Effector memory CD8-positive, alpha-beta T cell (primary cell): Measurements from ENCODE around the gene TRIM63.

Source experiments
- ATAC-seq: fragments of 150-1000 bp; cut with Tn5 transposase; replicated peaks from 2 replicates; pipeline ENCODE4 v1.10.0; 2021; ENCODE audit warnings: mild to moderate bottlenecking, moderate library complexity
- DNase-seq, 3 experiments: peaks; one replicate each; pipeline ENCODE4 v3.0.0; 2021
- H3K27ac Mint-ChIP-seq, 2 donors: one replicate each; pipeline ENCODE4 v1.8.0; 2022; ENCODE audit warnings: mild to moderate bottlenecking in 2 of 2, mixed read lengths in 2 of 2, moderate library complexity in 2 of 2
- H3K27me3 Mint-ChIP-seq, 2 donors: one replicate each; pipeline ENCODE4 v1.8.0; 2022; ENCODE audit warnings: mixed read lengths in 2 of 2
- H3K36me3 Mint-ChIP-seq: one replicate; pipeline ENCODE4 v1.8.0; 2022; ENCODE audit warnings: mild to moderate bottlenecking, moderate library complexity, mixed read lengths; ENCODE audit not compliant: insufficient read depth
- H3K4me1 Mint-ChIP-seq, 2 donors: one replicate each; pipeline ENCODE4 v1.8.0; 2022; ENCODE audit warnings: low read depth in 2 of 2, mixed read lengths in 2 of 2
- H3K4me3 Mint-ChIP-seq, 2 donors: one replicate each; pipeline ENCODE4 v1.8.0; 2022; ENCODE audit warnings: mild to moderate bottlenecking in 2 of 2, mixed read lengths in 2 of 2, moderate library complexity in 2 of 2
- H3K9me3 Mint-ChIP-seq, 2 donors: one replicate each; pipeline ENCODE4 v1.8.0; 2022; ENCODE audit warnings: mixed read lengths in 2 of 2

Gene TRIM63

DNA sequence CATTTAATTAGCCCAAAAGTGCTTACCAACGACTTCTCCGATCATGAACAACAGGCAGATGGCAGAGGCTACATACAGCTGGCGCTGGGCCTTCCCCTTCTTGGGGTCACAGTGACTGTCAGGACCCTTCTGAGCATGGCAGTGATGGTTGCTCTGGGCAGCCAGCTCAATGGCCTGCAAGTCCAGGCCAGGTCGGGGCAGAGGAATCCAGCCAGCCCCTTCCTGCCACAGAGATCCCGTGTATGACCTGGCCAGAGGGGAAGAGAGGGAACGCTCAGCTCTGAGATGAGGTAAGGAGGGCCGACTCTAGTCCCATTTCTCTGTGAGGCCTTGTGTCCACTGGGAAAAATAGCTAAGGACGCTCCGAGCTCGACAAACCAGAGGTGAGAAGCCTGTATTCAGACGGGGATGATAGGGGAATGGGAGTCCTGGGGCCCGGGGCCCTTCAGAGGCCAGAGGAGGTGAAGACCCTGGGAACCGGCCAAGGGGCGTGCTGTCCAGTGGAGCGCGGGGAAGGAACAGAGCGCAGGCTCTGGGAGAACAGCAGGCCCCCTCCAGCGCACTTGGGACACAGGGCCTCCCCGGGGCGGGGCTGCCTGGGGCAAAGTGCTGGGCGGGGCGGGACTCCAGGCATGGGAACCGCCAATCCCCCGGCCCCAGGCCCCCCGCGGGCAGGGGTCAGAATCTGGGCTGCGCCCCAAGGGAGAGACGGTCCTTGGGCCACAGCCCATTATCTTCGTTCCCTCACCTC lies 22.3 kb downstream of the TRIM63 start:
- DNase-seq (no peak), ATAC-seq (no peak)
- H3K27ac Mint-ChIP-seq: no peak overlapping the region
- H3K27me3 Mint-ChIP-seq: peaks cover 40 to 91% of the 10 kb centered on the region in 2 donors
- H3K36me3 Mint-ChIP-seq: no peaks in the 10 kb centered on the region
- H3K4me3 Mint-ChIP-seq: peak overlapping the region; percentile 6 to 19
- H3K4me1 Mint-ChIP-seq: peaks cover 2 to 3% of the 10 kb centered on the region in 2 donors
- H3K9me3 Mint-ChIP-seq: no peaks in the 10 kb centered on the region

GRCh38 chr1:26044414-26044813 lies 23.0 kb downstream of the TRIM63 start:
- ATAC-seq: no peak
- no peaks in the 10 kb centered on the region for H3K36me3 Mint-ChIP-seq
- no peaks in the 10 kb centered on the region for H3K9me3 Mint-ChIP-seq
- no peak overlapping the region for H3K4me3 Mint-ChIP-seq
- no peak overlapping the region for H3K27ac Mint-ChIP-seq
- no peak for DNase-seq
- H3K27me3 Mint-ChIP-seq: peaks cover 33 to 86% of the 10 kb centered on the region in 2 donors
- peaks cover 2 to 3% of the 10 kb centered on the region in 2 donors for H3K4me1 Mint-ChIP-seq

DNA sequence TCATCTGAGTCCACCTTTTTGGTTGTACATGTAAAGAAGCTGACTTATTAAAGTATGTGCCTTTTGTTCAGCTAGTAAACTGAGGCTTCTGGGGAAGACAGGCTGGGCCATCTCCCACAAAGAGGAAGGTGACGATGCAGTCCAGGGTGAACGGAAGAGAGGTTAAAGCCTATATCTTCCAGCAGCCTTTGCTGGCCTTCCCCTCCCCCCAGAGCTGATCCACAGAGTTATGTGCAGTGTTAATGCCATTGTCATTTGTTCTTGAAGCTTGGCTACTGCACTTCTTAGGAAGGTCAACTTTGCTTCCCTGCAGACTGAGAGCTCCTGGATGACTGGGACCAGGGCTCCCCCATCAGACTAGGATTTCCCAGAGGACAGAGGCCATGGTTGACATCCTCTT lies 23.7 kb downstream of the TRIM63 start:
- Mint-ChIP-seq H3K27ac (no peak overlapping the region), H3K4me1 (peaks cover 2 to 3% of the 10 kb centered on the region in 2 donors), H3K9me3 (no peaks in the 10 kb centered on the region), H3K27me3 (peaks cover 29 to 86% of the 10 kb centered on the region in 2 donors), H3K4me3 (no peak overlapping the region), H3K36me3 (no peaks in the 10 kb centered on the region)
- no peak for ATAC-seq
- DNase-seq: no peak

GRCh38 chr1:26041978-26042377 lies 25.5 kb downstream of the TRIM63 start:
- peaks cover 2 to 3% of the 10 kb centered on the region in 2 donors for H3K4me1 Mint-ChIP-seq
- ATAC-seq (no peak), DNase-seq (no peak)
- peaks cover 22 to 74% of the 10 kb centered on the region in 2 donors for H3K27me3 Mint-ChIP-seq
- H3K9me3 Mint-ChIP-seq: no peaks in the 10 kb centered on the region
- no peak overlapping the region for H3K27ac Mint-ChIP-seq
- no peak overlapping the region for H3K4me3 Mint-ChIP-seq
- no peaks in the 10 kb centered on the region for H3K36me3 Mint-ChIP-seq

DNA sequence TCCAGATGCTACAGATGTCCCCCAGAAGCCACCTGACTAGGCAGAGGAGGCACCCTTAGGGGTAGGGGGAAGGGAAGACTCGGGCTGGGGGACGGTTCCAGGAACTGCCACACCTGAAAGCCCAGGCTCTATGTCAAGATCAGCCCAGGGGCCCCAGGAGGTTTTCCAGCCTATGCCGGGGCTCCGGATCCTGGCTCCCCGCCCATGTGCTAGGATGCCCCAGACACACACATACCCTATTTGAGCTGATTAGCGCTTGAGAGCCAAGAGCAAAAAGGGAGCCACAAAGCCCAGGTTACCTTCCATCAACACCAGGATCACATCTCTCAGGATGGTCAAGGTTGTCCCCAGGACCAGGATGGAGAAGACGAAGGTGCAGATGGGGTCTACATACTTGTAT lies 26.0 kb downstream of the TRIM63 start:
- ATAC-seq: no peak
- Mint-ChIP-seq H3K4me1 (peaks cover 2 to 6% of the 10 kb centered on the region in 2 donors), H3K27ac (no peak overlapping the region), H3K27me3 (peaks cover 22 to 70% of the 10 kb centered on the region in 2 donors), H3K36me3 (no peaks in the 10 kb centered on the region), H3K4me3 (no peak overlapping the region), H3K9me3 (no peaks in the 10 kb centered on the region)
- DNase-seq: no peak

DNA sequence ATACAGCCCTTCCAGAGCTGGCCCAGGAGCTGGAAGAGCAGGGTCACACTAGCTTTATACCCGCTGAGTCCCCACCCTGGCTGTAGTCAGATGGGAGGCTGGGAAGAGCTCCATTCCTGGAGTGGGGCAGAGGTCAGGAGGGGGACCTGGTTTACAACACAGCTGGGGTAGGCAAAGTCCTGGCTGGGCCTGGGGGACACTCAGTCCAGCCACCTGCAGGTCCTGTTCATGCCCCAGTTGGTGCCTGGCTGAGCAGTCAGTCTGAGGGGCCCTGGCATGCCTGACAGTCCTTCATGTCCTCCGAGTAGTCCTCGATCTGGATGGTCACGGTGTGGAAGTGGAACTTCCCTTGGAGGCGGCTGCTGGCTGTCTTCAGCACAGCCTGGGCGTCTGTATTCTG lies 28.5 kb downstream of the TRIM63 start:
- no peaks in the 10 kb centered on the region for H3K9me3 Mint-ChIP-seq
- peaks cover 9 to 61% of the 10 kb centered on the region in 2 donors for H3K27me3 Mint-ChIP-seq
- ATAC-seq (no peak), DNase-seq (no peak)
- peaks cover 13 to 21% of the 10 kb centered on the region in 2 donors for H3K4me1 Mint-ChIP-seq
- no peak overlapping the region for H3K4me3 Mint-ChIP-seq
- H3K36me3 Mint-ChIP-seq: peaks cover 14% of the 10 kb centered on the region
- no peak overlapping the region for H3K27ac Mint-ChIP-seq

DNA sequence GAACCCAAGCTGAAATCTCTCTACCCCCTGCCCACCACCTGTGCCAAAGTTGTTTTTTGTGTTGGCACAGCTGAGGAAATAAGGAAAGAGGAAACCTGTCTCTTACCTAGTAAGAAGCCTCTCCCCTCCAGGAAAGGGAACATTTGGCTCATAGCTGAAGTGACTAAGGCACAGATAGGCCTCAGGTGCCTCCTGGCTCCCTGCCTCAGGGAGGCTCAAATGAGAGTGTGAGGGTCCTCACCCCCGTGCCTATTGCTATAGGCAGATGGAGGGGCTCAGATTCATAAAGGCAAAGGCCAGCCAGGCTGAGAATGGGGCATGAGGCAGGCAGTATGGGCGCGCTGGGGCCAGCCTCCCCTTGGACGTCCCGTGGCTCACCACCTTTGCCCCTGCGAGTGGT lies 29.0 kb downstream of the TRIM63 start:
- DNase-seq (no peak), ATAC-seq (no peak)
- H3K36me3 Mint-ChIP-seq: peaks cover 14% of the 10 kb centered on the region
- no peak overlapping the region for H3K27ac Mint-ChIP-seq
- no peak overlapping the region for H3K4me3 Mint-ChIP-seq
- H3K4me1 Mint-ChIP-seq: peaks cover 13 to 21% of the 10 kb centered on the region in 2 donors
- peaks cover 5 to 58% of the 10 kb centered on the region in 2 donors for H3K27me3 Mint-ChIP-seq
- H3K9me3 Mint-ChIP-seq: no peaks in the 10 kb centered on the region

- ATAC-seq (no peak), DNase-seq (no peak)
- H3K4me3 Mint-ChIP-seq: no peak overlapping the region
- peaks cover 0 to 52% of the 10 kb centered on the region in 2 donors for H3K27me3 Mint-ChIP-seq
- H3K36me3 Mint-ChIP-seq: peaks cover 14% of the 10 kb centered on the region
- no peaks in the 10 kb centered on the region for H3K9me3 Mint-ChIP-seq
- no peak overlapping the region for H3K27ac Mint-ChIP-seq
- H3K4me1 Mint-ChIP-seq: peaks cover 13 to 21% of the 10 kb centered on the region in 2 donors
These were observed 29.5 kb downstream of the TRIM63 start for GRCh38 chr1:26037904-26038303.

DNA sequence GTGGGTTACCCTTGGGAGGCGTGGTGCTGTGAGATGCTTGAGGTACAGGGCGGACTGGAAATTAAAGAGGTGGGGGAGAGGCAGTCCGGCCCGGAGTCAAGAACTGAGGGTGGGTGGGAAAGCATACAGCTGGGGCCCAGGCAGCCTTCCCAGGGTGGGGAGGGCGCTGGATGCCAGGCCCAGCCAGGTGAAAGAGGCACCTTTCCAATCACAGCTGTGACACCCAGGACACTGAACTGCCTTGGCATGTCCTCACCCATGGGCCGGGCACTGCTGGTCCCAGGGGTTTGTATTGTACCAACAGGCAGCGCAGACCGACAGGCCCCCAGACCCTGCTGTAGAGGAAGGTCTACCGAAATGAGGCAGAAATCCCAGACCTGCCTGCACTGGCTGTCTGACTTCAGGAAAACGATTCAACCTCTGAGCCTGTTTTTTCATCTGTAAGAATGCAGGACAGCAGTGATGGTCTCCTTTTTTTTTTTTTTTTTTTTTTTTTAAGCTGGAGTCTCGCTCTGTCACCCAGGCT lies 30.6 kb downstream of the TRIM63 start:
- no peaks in the 10 kb centered on the region for H3K9me3 Mint-ChIP-seq
- H3K27me3 Mint-ChIP-seq: peaks cover 0 to 51% of the 10 kb centered on the region in 2 donors
- peaks cover 14% of the 10 kb centered on the region for H3K36me3 Mint-ChIP-seq
- ATAC-seq (no peak), DNase-seq (no peak)
- H3K27ac Mint-ChIP-seq: no peak overlapping the region
- peaks cover 13 to 21% of the 10 kb centered on the region in 2 donors for H3K4me1 Mint-ChIP-seq
- H3K4me3 Mint-ChIP-seq: peak overlapping the region in 1 of 2 donors; percentile 97

DNA sequence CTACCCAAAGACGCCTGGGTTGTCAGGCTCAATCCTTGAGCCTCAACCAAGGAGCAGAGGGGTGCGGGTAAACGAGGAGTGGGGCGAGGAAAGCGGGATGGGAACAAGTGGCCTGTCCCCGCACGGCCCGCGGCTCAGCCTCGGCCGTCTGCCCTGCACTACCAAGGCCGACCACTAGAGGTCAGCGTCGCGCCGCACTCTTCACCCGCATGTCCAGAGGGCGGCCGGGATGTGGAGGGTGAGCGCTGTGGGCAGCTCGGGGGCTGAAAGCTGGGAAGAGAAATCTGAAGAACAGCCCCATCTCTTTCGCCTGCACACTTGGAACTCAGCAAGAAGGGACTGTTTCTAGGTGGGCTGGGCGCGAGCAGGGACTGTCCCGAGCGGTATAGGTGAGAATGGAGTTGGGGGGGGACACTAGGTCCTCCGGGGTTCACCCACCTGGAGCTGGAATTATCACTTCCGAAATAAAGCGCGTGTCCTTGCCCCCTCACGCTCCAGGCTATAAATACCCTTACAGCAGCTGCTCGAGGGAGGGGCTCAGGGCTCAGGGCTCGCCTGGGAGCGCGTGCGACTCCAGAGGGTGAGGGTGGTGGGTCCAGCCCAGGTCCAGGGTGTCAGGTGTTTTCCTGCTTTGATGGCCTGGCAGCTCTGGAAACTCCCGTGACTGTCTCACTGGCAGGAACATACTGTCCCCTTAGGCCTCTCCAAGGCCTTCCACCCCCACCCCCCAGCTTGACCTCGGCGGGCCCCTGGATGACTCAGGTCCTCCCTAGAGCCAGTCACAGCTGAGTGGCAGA lies 31.3 kb downstream of the TRIM63 start:
- DNase-seq: peak; percentile 72 to 80 (median 79)
- ATAC-seq: peak; percentile 74
- peak overlapping the region; percentile 96 to 97 for H3K4me3 Mint-ChIP-seq
- H3K9me3 Mint-ChIP-seq: no peaks in the 10 kb centered on the region
- peaks cover 1 to 47% of the 10 kb centered on the region in 2 donors for H3K27me3 Mint-ChIP-seq
- H3K4me1 Mint-ChIP-seq: peaks cover 13 to 21% of the 10 kb centered on the region in 2 donors
- H3K36me3 Mint-ChIP-seq: peaks cover 14% of the 10 kb centered on the region
- peak overlapping the region; percentile 48 to 91 for H3K27ac Mint-ChIP-seq

DNA sequence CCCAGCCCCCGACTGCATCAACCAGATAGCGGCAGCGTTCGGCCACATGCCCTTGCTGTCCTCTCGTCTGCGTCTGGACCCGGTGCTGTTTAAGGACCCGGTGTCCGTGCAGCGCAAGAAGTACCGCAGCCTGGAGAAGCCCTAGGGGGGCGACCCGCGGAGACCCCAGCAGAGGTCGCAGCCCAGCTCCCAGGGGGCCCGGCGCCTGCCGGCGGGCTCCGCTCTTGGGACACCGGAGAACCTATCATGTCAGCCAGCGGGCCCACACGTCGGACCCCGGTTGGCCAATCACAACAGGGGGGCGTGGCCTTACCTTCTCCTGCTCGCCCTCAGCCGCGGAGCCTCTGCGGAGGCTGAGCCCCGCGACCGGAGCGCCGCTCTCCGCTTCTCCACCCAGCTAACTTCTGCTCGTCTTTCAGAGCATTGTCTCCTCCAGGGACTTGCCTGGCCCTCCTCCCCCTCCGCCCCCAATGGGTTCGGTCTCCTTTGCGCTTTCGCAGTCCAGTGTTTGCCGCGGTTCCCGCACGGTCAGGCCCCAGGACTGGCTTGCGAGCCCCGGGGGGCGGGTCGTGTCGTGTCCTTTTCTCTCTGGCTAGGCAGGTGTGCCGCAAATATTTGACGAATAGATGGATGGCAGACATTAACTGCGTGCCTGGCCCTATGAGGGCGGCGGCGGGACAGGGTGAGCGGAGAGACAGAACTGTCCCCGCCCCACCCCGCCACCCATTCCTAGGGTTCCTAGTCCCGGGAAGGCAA lies 32.0 kb downstream of the TRIM63 start:
- DNase-seq (peak; percentile 86 to 87 (median 87)), ATAC-seq (peak; percentile 95)
- peak overlapping the region; percentile 74 to 91 for H3K27ac Mint-ChIP-seq
- H3K9me3 Mint-ChIP-seq: no peaks in the 10 kb centered on the region
- H3K4me1 Mint-ChIP-seq: peaks cover 13 to 21% of the 10 kb centered on the region in 2 donors
- H3K4me3 Mint-ChIP-seq: peak overlapping the region; percentile 96 to 97
- H3K27me3 Mint-ChIP-seq: peaks cover 9 to 48% of the 10 kb centered on the region in 2 donors
- peaks cover 14% of the 10 kb centered on the region for H3K36me3 Mint-ChIP-seq

DNA sequence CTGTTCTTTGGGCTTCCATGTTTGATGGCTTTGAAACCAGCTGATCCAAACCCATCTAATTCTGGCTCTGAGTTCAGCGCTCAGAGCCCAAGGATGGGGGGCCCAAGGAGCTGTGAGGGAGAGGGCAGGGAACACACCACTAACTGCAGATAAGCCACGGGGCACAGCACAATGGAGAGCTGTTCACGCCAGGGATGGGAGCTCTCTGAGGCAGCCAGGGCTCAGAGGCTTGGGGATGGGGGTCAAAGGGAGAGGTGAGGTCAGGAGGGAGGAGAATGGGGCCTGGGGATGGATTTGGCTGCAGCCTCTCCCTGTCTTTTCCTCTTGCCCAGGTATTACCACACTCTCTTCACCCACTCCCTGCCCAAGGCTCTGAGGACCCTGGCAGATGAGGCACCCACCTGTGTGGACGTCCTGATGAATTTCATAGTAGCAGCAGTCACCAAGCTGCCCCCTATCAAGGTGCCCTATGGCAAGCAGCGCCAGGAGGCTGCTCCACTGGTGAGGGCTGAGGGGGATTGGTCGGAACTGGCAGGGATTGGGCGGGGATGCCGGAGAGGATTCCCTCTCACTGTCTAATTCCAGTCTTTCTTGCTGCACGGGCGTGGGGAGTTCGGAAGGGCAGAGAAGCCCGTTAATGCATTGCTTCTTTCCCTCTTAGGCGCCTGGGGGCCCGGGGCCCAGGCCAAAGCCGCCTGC lies 32.8 kb downstream of the TRIM63 start:
- ATAC-seq (no peak), DNase-seq (peak in 1 of 3 experiments; percentile 7)
- H3K4me3 Mint-ChIP-seq: peak overlapping the region; percentile 96 to 97
- no peaks in the 10 kb centered on the region for H3K9me3 Mint-ChIP-seq
- peaks cover 14% of the 10 kb centered on the region for H3K36me3 Mint-ChIP-seq
- peak overlapping the region; percentile 35 to 74 for H3K27ac Mint-ChIP-seq
- peaks cover 9 to 52% of the 10 kb centered on the region in 2 donors for H3K27me3 Mint-ChIP-seq
- peaks cover 13 to 21% of the 10 kb centered on the region in 2 donors for H3K4me1 Mint-ChIP-seq
